ENCODE data around the gene KCNS3. TPM values are rescaled to one million over a fixed set of nuclear protein-coding genes. Genes with fewer than 3 reads are reported as not detected.
A peak's percentile ranks its signal among the peaks of the same experiment; 100 is the strongest.
"Not testable (repeated sequence)": the region's sequence is repeated elsewhere in the genome, so short reads cannot be mapped to it uniquely, and the experiment has no call there.

Gene KCNS3
- total and polyA plus RNA-seq, 2 of the 4 experiments (the other 2 are of a cell fraction) = 2.9 to 4.3 TPM

DNA sequence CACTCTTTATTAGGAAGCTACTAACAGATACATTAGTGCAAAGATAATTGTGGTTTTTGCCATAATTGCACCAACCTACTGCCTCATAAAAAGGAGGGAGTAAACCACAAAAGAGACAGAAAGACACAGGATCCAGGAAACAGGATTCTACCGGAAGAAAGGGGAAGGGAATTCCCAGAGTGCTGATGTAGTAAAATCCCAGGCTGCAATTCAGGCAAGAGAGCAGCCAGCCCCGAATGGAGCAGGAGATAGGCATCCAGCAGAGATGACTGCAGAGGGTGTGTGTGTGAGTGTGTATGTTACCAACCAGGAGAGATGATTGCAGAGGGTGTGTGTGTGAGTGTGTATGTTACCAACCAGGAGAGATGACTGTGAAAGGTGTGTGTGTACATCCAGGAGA, 84.4 kb downstream of the KCNS3 start:
- TF ChIP-seq POLR2A (IDR thresholded peaks at IDR 0.05; ENCODE audit: low read depth, low read length) (no peak), MAFK (IDR thresholded peaks at IDR 0.05; ENCODE audit: low read depth, low read length) (peak; percentile 37; the same call in 1 of the 2 replicates), MAZ (IDR thresholded peaks at IDR 0.05; ENCODE audit: borderline replicate concordance, low read depth, low read length) (no peak)
- intact Hi-C loops (cut with micrococcal nuclease) (no loop called here), in situ Hi-C loops (cut with MboI; ENCODE audit: low sequenced_read_pairs) (no loop called here), dilution Hi-C loops (cut with HindIII; ENCODE audit: low sequenced_read_pairs, unreplicated experiment) (no loop called here)
- Histone ChIP-seq H3K56ac (ENCODE audit: extremely low read depth, insufficient read depth, low read length) (no peak overlapping the region), H3K4me3 (ENCODE audit: insufficient read depth, low read depth, low read length) (no peak overlapping the region), H4K20me1 (ENCODE audit: insufficient read depth, low read length) (no peaks in the 10 kb centered on the region), H4K5ac (ENCODE audit: low read depth, low read length) (no peak overlapping the region), H2BK120ac (ENCODE audit: low read depth, low read length) (no peak overlapping the region), H4K8ac (ENCODE audit: low read depth in 2 of 2, low read length in 2 of 2) (no peak overlapping the region), H3K23ac (ENCODE audit: low read depth, low read length) (no peak overlapping the region), H3K4me1 (ENCODE audit: control insufficient read depth, insufficient read depth, low read length) (0 out of 2 replicates have a peak, but pooled peaks cover 2% of the 10 kb centered on the region), H3K9me1 (ENCODE audit: insufficient read depth, low read length) (no peaks in the 10 kb centered on the region), H2BK15ac (ENCODE audit: low read depth, low read length) (no peak overlapping the region), H3K4ac (ENCODE audit: low read depth, low read length) (no peak overlapping the region; the same call in 1 of the 2 replicates), H3K14ac (replicated peaks; ENCODE audit: low read depth, low read length) (peak overlapping the region; percentile 43; the same call in 1 of the 2 replicates), H3K9ac (ENCODE audit: low read depth, low read length) (no peak overlapping the region), H2AK9ac (replicated peaks; ENCODE audit: low read depth, low read length, poor library complexity) (no peak overlapping the region), H3K4me2 (ENCODE audit: low read depth, low read length) (no peak overlapping the region), H2AFZ (replicated peaks; ENCODE audit: low read length, poor library complexity) (peak overlapping the region; percentile 73), H3K9me3 (ENCODE audit: control insufficient read depth, insufficient read depth, low read length) (no peaks in the 10 kb centered on the region), H3K79me1 (ENCODE audit: low read depth in 1 of 2, low read length in 2 of 2) (no peaks in the 10 kb centered on the region), H2BK20ac (ENCODE audit: low read depth, low read length) (no peak overlapping the region), H3K18ac (ENCODE audit: low read depth, low read length) (no peak overlapping the region), H3K27ac (ENCODE audit: insufficient read depth, low read length) (no peak overlapping the region), H3K27me3 (ENCODE audit: control insufficient read depth, insufficient read depth, low read length) (no peaks in the 10 kb centered on the region), H4K91ac (ENCODE audit: insufficient read depth, low read depth, low read length) (no peak overlapping the region), H3K36me3 (ENCODE audit: control insufficient read depth, insufficient read depth, low read length) (no peaks in the 10 kb centered on the region), H2BK5ac (ENCODE audit: low read depth, low read length, poor library complexity, severe bottlenecking) (no peak overlapping the region), H2AK5ac (ENCODE audit: low read depth, low read length) (no peak overlapping the region)
- ChIA-PET POLR2A (ENCODE audit: unreplicated experiment) (no interaction called here), CTCF (no interaction called here)
- WGBS, 2 experiments (ENCODE audit: extremely low coverage in 2 of 2, insufficient read length in 1 of 2) = 0% methylated on average over 1 of the region's 2 CpGs; no CpG with 5 or more reads in 1 of the 2 experiments
- ATAC-seq (ENCODE audit: low read depth) = peak; percentile 48
- DNase-seq = peak; percentile 40
- BruUV-seq (replicated peaks) = no TSS peak

- H2AK5ac ChIP-seq (ENCODE audit: low read depth, low read length); H4K8ac ChIP-seq (ENCODE audit: low read depth in 2 of 2, low read length in 2 of 2); H2BK15ac ChIP-seq (ENCODE audit: low read depth, low read length); H3K4me3 ChIP-seq (ENCODE audit: insufficient read depth, low read depth, low read length); H4K91ac ChIP-seq (ENCODE audit: insufficient read depth, low read depth, low read length); H3K9ac ChIP-seq (ENCODE audit: low read depth, low read length); H2BK5ac ChIP-seq (ENCODE audit: low read depth, low read length, poor library complexity, severe bottlenecking); H2BK120ac ChIP-seq (ENCODE audit: low read depth, low read length); H3K27ac ChIP-seq (ENCODE audit: insufficient read depth, low read length); CTCF ChIA-PET; intact Hi-C loops (cut with micrococcal nuclease); dilution Hi-C loops (cut with HindIII; ENCODE audit: low sequenced_read_pairs, unreplicated experiment); ATAC-seq (ENCODE audit: low read depth); H3K14ac ChIP-seq (replicated peaks; ENCODE audit: low read depth, low read length); H2AK9ac ChIP-seq (replicated peaks; ENCODE audit: low read depth, low read length, poor library complexity); DNase-seq; H2BK20ac ChIP-seq (ENCODE audit: low read depth, low read length); H3K79me1 ChIP-seq (ENCODE audit: low read depth in 1 of 2, low read length in 2 of 2); H4K20me1 ChIP-seq (ENCODE audit: insufficient read depth, low read length); H3K4ac ChIP-seq (ENCODE audit: low read depth, low read length); H3K23ac ChIP-seq (ENCODE audit: low read depth, low read length); H4K5ac ChIP-seq (ENCODE audit: low read depth, low read length); POLR2A ChIA-PET (ENCODE audit: unreplicated experiment); H3K27me3 ChIP-seq (ENCODE audit: control insufficient read depth, insufficient read depth, low read length); in situ Hi-C loops (cut with MboI; ENCODE audit: low sequenced_read_pairs); H2AFZ ChIP-seq (replicated peaks; ENCODE audit: low read length, poor library complexity); H3K56ac ChIP-seq (ENCODE audit: extremely low read depth, insufficient read depth, low read length); H3K4me1 ChIP-seq (ENCODE audit: control insufficient read depth, insufficient read depth, low read length); H3K9me3 ChIP-seq (ENCODE audit: control insufficient read depth, insufficient read depth, low read length); BruUV-seq (replicated peaks); H3K9me1 ChIP-seq (ENCODE audit: insufficient read depth, low read length); H3K18ac ChIP-seq (ENCODE audit: low read depth, low read length); H3K36me3 ChIP-seq (ENCODE audit: control insufficient read depth, insufficient read depth, low read length); H3K4me2 ChIP-seq (ENCODE audit: low read depth, low read length): not testable (repeated sequence)
- no CpG with 5 or more reads among the region's 16 CpGs for WGBS, 2 experiments (ENCODE audit: extremely low coverage in 2 of 2, insufficient read length in 1 of 2)
These were observed 85.1 kb downstream of the KCNS3 start for GRCh38 chr2:17963571-17963970.

Measured in IMR-90 (cell line).